OCI-M1 (cell line): ENCODE results near the gene EID2.

Experiments used
- DNase-seq: peaks from one replicate; lab custom pipeline; 2025; lab: John Stamatoyannopoulos, UW

Gene EID2

GRCh38 chr19:39539518-39540332 lies at the start of gene EID2:
Gene EID2, minus strand, starts transcription at chr19:39540161. Its CDS starts 82 bp downstream, at chr19:39540079.
- peak; percentile 98 for DNase-seq

- no peak for DNase-seq
These were observed 48.1 kb upstream of the EID2 start for GRCh38 chr19:39588066-39588465.

- DNase-seq, result no peak
These were observed 47.5 kb upstream of the EID2 start for GRCh38 chr19:39587496-39587895.

GRCh38 chr19:39582891-39583625 lies 43.1 kb upstream of the EID2 start:
- DNase-seq, result no peak

- DNase-seq, result no peak
These were observed 42.5 kb upstream of the EID2 start for GRCh38 chr19:39582442-39582841.

- DNase-seq, result no peak
These were observed 28.6 kb upstream of the EID2 start for GRCh38 chr19:39568604-39569003.

GRCh38 chr19:39566064-39566463 lies 26.1 kb upstream of the EID2 start:
- DNase-seq, result no peak

GRCh38 chr19:39563408-39563807 lies 23.4 kb upstream of the EID2 start:
- no peak for DNase-seq

GRCh38 chr19:39558624-39559117 lies 18.7 kb upstream of the EID2 start:
- no peak for DNase-seq

- peak; percentile 89 for DNase-seq
These were observed 18.1 kb upstream of the EID2 start for GRCh38 chr19:39557811-39558623.

GRCh38 chr19:39555883-39556282 lies 15.9 kb upstream of the EID2 start:
- no peak for DNase-seq

- no peak for DNase-seq
These were observed 14.8 kb upstream of the EID2 start for GRCh38 chr19:39554701-39555311.

- DNase-seq, result no peak
These were observed 13.2 kb upstream of the EID2 start for GRCh38 chr19:39553082-39553652.

GRCh38 chr19:39550197-39550596 lies 10.2 kb upstream of the EID2 start:
- peak; percentile 13 for DNase-seq

GRCh38 chr19:39546599-39546998 lies 6.6 kb upstream of the EID2 start:
- DNase-seq, result no peak

GRCh38 chr19:39544911-39545310 lies 5.0 kb upstream of the EID2 start:
- no peak for DNase-seq

- DNase-seq, result peak; percentile 18
These were observed 4.4 kb upstream of the EID2 start for GRCh38 chr19:39544226-39544903.

GRCh38 chr19:39543477-39543857 lies 3.5 kb upstream of the EID2 start:
- DNase-seq, result no peak

GRCh38 chr19:39542206-39542605 lies 2.2 kb upstream of the EID2 start:
- DNase-seq, result no peak

GRCh38 chr19:39540333-39540673 lies 342 bp upstream of the EID2 start:
- no peak for DNase-seq

GRCh38 chr19:39539165-39539517 lies 820 bp downstream of the EID2 start:
- DNase-seq, result no peak
